Thyroid gland (tissue), 4 donors: ENCODE data around the gene CSPG4.

ENCODE experiments used
- CTCF ChIP-seq, 6 experiments: fragments of 200-600 bp in 3 of 6; fragments of 450-650 bp in 3 of 6; sonication (generic) in 3 of 6; IDR thresholded peaks; one replicate each; pipeline ENCODE4 v1.5.1; 2016 to 2019; ENCODE audit warnings: antibody characterized with exemption in 6 of 6, mild to moderate bottlenecking in 2 of 6, inconsistent platforms in 1 of 6, moderate library complexity in 1 of 6
- POLR2A ChIP-seq, 2 donors: fragments of 450-650 bp; IDR thresholded peaks; one replicate each; pipeline ENCODE4 v1.6.1; 2017; ENCODE audit warnings: antibody characterized with exemption in 2 of 2, mild to moderate bottlenecking in 2 of 2, moderate library complexity in 1 of 2

- TF ChIP-seq CTCF (IDR thresholded peaks at IDR 0.05) = no peak
- TF ChIP-seq POLR2A (IDR thresholded peaks at IDR 0.05) = no peak
These were observed 1.5 kb upstream of the CSPG4 start for GRCh38 chr15:75714195-75714594.
